Anterior cingulate cortex (tissue), 58 donors: ENCODE results near the gene BLOC1S2.
"Not testable (repeated sequence)": the region's sequence is repeated elsewhere in the genome, so short reads cannot be mapped to it uniquely, and the experiment has no call there.

Experiments used
- DNase-seq, 58 donors: peaks; one replicate each; lab custom pipeline; 2025; lab: John Stamatoyannopoulos, UW

The BLOC1S2 gene

GRCh38 chr10:100286051-100287033, at the start of gene BLOC1S2:
Gene BLOC1S2, minus strand, starts transcription at chr10:100286680. Its CDS starts 21 bp downstream, at chr10:100286659.
- peak; percentile 16 to 98 (median 88) for DNase-seq

DNA sequence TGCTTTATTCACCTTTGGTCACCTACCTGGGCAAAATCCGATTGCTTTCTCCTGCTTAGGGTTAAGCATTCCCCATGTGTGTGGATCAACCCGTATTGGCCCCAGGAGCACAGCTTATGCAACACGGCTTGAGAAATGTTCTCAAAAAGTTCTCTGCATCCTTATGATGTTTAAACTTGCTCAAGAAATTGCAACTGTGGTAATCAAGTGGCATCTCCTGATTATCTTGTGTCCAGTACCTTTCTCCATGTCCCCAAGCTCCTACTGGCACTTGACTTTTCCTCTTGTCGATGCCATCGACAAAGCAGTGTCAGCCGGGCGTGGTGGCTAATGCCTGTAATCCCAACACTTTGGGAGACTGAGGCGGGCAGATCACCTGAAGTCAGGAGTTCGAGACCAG, 48.3 kb upstream of the BLOC1S2 start:
- no peak for DNase-seq

- no peak for DNase-seq
Observed at GRCh38 chr10:100333661-100334440, 47.4 kb upstream of the BLOC1S2 start.

DNA sequence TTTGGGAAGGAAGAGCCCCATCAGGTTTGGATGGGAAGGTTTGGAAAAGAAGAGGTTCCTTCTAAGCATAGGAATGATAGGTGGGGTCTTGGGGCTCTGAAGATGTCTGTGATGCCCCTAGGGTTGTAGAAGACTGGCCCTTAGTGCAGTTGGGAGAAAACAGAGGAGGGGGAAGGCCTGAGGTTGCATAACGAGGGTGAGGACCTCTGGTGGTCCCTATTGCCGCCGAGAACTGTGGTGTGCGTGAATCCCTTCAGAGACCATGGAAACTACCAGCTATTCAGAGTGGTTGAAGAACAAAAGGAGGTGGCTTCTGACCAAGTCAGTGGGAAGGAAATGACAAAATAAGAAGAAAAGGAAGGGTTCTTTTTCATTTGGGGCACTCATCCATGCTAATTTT, 46.6 kb upstream of the BLOC1S2 start:
- DNase-seq: no peak

DNA sequence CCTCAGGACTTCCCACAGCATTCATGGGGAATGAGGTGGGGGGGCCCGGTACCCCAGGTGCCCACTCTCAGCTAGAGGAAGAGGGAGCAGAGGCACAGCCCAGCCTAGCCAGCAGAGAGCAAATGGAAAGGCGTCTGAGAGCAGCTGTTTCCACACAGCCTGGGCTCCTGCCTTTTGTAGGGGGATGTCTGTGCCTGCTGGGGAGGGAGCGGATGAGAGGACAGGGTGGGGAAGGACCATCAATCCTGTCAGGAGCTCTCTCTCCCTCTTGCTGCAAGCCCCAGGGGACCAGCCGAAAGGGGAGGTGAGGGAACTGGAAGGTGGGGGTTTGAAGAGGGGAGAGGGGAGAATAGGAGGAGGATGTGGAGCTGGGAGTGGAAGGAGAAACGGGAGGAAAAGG, 43.6 kb upstream of the BLOC1S2 start, which contains the start of gene PKD2L1:
TSS of gene PKD2L1 (minus strand) at position 150 of the 400 bp plus-strand sequence. CDS start at position 25, 125 bp downstream.
- DNase-seq: no peak

GRCh38 chr10:100328198-100328597, 41.7 kb upstream of the BLOC1S2 start:
- DNase-seq: no peak

DNA sequence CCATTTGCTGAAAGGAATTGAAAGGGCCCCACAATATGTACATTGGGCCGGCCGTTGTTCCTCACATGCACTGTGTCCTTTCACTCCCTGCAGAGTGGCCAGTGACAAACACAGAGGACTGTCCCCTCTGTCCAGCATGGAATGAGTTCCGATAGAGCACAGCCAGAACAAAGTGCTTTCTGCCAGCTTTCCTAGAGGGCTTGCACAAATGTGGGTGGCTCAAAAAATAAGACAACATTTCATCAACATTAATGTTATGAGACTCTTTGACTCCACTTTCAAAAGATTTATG, 41.2 kb upstream of the BLOC1S2 start:
- DNase-seq: peak in 3 of 58 donors; percentile 15 to 56 (median 56)

GRCh38 chr10:100327007-100327717, 40.7 kb upstream of the BLOC1S2 start:
- peak in 28 of 58 donors; percentile 6 to 75 (median 34) for DNase-seq

- DNase-seq: no peak
Observed at GRCh38 chr10:100325158-100325557, 38.7 kb upstream of the BLOC1S2 start.

- DNase-seq: peak in 10 of 58 donors; percentile 11 to 68 (median 26)
Observed at GRCh38 chr10:100319707-100320402, 33.4 kb upstream of the BLOC1S2 start.

- DNase-seq: no peak
Observed at GRCh38 chr10:100318207-100318606, 31.7 kb upstream of the BLOC1S2 start.

DNA sequence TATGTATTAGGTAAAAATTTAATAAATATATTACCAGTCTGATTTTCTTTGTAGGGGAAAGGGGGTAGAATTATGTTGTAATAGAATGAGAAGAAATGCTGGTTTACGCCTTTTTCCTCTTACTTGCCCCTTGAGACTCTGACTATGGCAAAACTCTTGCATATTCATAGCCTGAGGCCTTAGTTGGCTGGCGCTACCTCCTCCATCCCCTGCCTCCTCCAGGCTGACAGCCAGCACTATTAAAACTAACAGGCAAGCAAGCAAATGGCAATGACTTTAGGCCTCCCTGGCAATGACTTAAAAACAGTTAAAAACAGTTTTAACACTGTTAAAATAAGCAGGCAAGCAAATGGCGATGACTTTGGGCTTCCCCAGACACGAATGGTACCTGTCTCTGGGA, 29.1 kb upstream of the BLOC1S2 start:
- no peak for DNase-seq

DNA sequence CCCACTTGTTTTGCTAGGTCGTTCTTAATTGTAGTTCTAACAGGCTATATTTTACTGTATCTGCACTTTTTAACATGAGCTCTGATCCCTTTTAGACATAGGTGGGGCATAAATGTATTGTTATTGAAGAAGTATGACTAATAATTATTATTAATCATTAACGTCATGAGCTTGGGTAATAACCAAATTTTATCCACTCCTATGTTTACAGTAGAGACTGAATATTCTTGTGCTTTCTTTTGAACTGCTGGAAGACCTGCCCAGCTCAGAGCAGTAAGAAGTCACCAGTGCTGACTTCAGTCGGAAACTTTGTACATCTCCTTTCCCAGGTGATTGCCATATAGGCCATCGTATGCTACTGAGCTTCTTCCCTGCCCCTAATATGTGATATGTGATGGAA, 24.8 kb upstream of the BLOC1S2 start:
- no peak for DNase-seq

GRCh38 chr10:100307684-100308083, 21.2 kb upstream of the BLOC1S2 start:
- no peak for DNase-seq

DNA sequence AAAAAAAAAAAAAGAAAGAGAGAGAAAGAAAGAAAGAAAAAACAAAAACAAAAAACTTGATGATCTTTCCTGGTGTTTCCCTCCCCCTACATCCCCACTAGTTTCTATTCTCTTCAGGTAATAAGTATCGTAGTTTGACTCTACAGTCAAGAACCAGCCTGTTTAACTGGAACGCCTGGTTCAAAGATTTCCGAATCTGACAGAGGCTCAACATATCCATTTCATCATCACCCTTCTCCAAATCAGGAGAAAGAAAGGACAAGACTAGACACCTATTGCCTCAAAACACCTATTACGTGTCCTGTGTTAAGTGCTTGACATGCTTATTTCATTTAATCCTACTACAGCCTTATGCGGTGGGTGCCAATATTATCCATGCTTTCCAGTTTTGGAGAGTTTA, 20.4 kb upstream of the BLOC1S2 start:
- DNase-seq: no peak

DNA sequence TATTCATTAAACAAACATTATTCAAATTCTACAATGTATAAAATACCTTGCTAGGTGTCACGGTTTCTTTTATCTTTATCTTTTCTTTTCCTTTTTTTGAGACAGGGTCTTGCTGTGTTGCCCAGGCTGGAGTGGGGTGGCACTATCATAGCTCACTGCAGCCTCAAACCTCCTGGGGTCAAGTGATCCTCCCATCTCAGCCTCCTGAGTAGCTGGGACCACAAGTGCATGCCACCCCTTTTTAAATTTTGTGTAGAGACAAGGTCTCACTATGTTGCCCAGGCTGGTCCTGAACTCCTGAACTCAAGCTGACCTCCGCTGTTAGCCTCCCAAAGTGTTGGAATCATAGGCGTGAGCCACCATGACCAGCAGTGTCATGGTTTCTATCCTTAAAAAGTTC, 17.9 kb upstream of the BLOC1S2 start:
- DNase-seq: no peak

DNA sequence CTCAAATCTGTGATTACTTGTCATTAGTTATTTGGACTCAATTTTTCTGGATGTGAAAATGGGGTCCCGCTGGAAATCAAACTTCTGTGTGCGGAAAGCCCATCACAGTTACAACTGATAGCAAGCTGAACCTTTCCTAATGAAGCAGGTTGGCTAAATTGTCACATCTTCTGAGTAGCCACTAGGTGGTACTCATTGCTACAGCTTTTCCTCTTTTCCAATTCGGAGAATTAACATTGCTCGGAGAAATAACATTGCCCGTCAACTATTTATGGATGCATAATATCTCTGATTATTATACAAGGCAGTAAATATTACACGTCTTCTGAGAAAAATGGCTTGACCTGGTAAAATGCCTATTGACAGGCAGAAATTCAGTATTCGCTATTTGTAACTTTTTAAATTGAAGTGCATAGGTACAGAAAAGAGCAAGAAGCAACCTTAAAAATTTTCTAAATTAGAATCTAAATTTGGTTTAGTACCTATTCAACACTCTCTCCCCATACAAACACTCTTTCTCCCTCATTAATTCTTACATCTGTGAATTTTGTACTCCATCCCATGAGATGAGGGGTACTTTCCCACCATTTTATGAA, 17.3 kb upstream of the BLOC1S2 start:
- DNase-seq: peak in 1 of 58 donors; percentile 11

GRCh38 chr10:100301123-100301522, 14.6 kb upstream of the BLOC1S2 start:
- not testable (repeated sequence) for DNase-seq

DNA sequence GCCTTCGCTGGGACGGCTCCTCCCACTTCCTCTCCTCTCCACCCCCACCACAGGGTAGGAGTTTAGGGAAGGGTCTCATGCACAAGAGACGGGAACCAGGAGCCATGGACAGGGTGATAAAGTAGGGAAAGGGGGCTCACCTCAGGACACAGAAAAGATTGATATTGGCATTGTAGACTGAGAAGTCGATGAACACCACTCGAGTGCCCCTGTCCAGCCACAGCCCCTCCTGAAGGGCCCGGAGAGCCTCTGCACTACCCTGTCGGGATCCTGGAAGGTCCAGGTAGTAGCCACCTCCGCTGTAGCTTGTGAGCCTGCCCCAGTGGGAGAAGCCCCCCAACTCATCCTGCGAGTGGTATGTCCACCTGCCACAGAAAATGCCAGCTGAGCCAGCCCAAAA, 10.8 kb upstream of the BLOC1S2 start:
- DNase-seq: no peak

DNA sequence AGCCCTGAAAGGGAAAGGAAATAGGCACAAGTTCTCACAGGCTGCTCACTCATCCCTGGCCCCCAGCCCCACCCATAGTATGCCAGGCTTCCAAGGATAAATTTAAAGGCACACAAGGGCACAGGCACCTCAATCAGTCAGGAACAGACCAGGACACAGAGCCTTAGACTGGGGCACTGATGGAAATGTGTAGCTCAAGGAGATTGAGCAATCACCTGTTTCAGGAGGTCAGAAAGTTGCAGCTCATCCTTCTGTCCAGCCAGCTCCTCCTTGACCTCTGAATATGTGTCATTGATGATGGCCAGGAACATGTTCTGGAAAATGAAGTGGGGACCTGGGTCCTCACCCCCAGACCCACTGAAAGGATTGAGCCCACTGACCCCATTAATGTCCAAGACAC, 6.6 kb upstream of the BLOC1S2 start:
- no peak for DNase-seq
